PFSK-1 (cell line): ENCODE data around the gene ERGIC2.

Experiments used
- POLR2AphosphoS5 ChIP-seq: IDR thresholded peaks from 2 replicates; pipeline ENCODE4 v1.6.1; 2012; ENCODE audit warnings: low read depth, mild to moderate bottlenecking, control low read depth, low read length, moderate library complexity
- REST ChIP-seq, 2 experiments: IDR thresholded peaks; 2 replicates each; pipeline versions ENCODE4 v1.6.1 to v1.8.0; 2011 to 2012; ENCODE audit warnings: low read depth in 2 of 2, low read length in 2 of 2, control low read depth in 1 of 2, inconsistent platforms in 1 of 2, mild to moderate bottlenecking in 1 of 2, moderate library complexity in 1 of 2; ENCODE audit not compliant: insufficient read depth in 1 of 2
- SIN3A ChIP-seq: IDR thresholded peaks from 2 replicates; pipeline ENCODE4 v1.6.1; 2012; ENCODE audit warnings: mild to moderate bottlenecking, low read length, moderate library complexity, borderline replicate concordance; ENCODE audit not compliant: insufficient read depth
- TAF1 ChIP-seq: IDR thresholded peaks from 2 replicates; pipeline ENCODE4 v1.6.1; 2012; ENCODE audit warnings: low read length, control low read depth, borderline replicate concordance; ENCODE audit not compliant: insufficient read depth

- TF ChIP-seq POLR2AphosphoS5 (no peak), TAF1 (no peak), REST (IDR thresholded peaks at IDR 0.05; ENCODE audit: insufficient read depth in 1 of 2, low read depth in 2 of 2, low read length in 2 of 2) (no peak), SIN3A (no peak)
Measured at GRCh38 chr12:29365091-29365490, 15.9 kb downstream of the ERGIC2 start.
